CD4-positive, alpha-beta memory T cell (primary cell): ENCODE results near the gene NR3C2. TPM values are rescaled to one million over a fixed set of nuclear protein-coding genes. Genes with fewer than 3 reads are reported as not detected.
"Not testable (repeated sequence)": the region's sequence is repeated elsewhere in the genome, so short reads cannot be mapped to it uniquely, and the experiment has no call there.

Experiments used
- CTCF ChIA-PET: fragments of 350-600 bp; sonication (Branson Sonifier 250); formaldehyde crosslinking; loops from one replicate; lab custom pipeline; 2021; ENCODE audit warnings: inconsistent platforms; ENCODE audit not compliant: partially characterized antibody; lab: Charles Lee
- POLR2A ChIA-PET: fragments of 350-600 bp; sonication (Branson Sonifier 250); formaldehyde crosslinking; loops from one replicate; lab custom pipeline; 2021; ENCODE audit not compliant: partially characterized antibody; lab: Charles Lee
- DNase-seq, 5 donors: peaks; one replicate each; pipeline versions ENCODE4 v3.0.0 to v3.0.0-alpha.2; 2020 to 2022; ENCODE audit warnings: mixed read lengths in 1 of 5
- H3K27ac ChIP-seq: one replicate; pipeline ENCODE4 v1.7.0; 2013; ENCODE audit warnings: low read depth, low read length
- H3K27me3 ChIP-seq: 2 replicates; pipeline ENCODE4 v1.7.0; 2013; ENCODE audit warnings: mild to moderate bottlenecking, low read length, moderate library complexity; ENCODE audit not compliant: insufficient read depth
- H3K36me3 ChIP-seq: 2 replicates; pipeline ENCODE4 v1.7.0; 2013; ENCODE audit warnings: mild to moderate bottlenecking, low read length, moderate library complexity; ENCODE audit not compliant: insufficient read depth
- H3K4me1 ChIP-seq: 2 replicates; pipeline ENCODE4 v1.7.0; 2013; ENCODE audit warnings: mild to moderate bottlenecking, low read length, moderate library complexity; ENCODE audit not compliant: insufficient read depth
- H3K4me3 ChIP-seq, 2 donors: one replicate each; pipeline ENCODE4 v1.7.0; 2013; ENCODE audit warnings: low read length in 2 of 2, mild to moderate bottlenecking in 1 of 2
- H3K9me3 ChIP-seq, 2 donors: one replicate each; pipeline ENCODE4 v1.7.0; 2013; ENCODE audit warnings: low read length in 2 of 2, control low read depth in 1 of 2; ENCODE audit not compliant: control insufficient read depth in 1 of 2
- H3K27ac Mint-ChIP-seq, 7 donors: one replicate each; pipeline ENCODE4 v1.8.0; 2020 to 2021; ENCODE audit warnings: mixed read lengths in 7 of 7, mild to moderate bottlenecking in 6 of 7, inconsistent platforms in 3 of 7, moderate library complexity in 3 of 7
- H3K27me3 Mint-ChIP-seq, 2 donors: one replicate each; pipeline ENCODE4 v1.8.0; 2020 to 2021; ENCODE audit warnings: mixed read lengths in 2 of 2
- H3K36me3 Mint-ChIP-seq, 2 donors: one replicate each; pipeline ENCODE4 v1.8.0; 2020 to 2021; ENCODE audit warnings: mixed read lengths in 2 of 2, inconsistent platforms in 1 of 2, mild to moderate bottlenecking in 1 of 2
- H3K4me1 Mint-ChIP-seq, 4 donors: one replicate each; pipeline ENCODE4 v1.8.0; 2020 to 2021; ENCODE audit warnings: mixed read lengths in 4 of 4, mild to moderate bottlenecking in 1 of 4
- H3K4me3 Mint-ChIP-seq, 8 donors: one replicate each; pipeline ENCODE4 v1.8.0; 2020 to 2021; ENCODE audit warnings: mixed read lengths in 8 of 8, mild to moderate bottlenecking in 7 of 8, moderate library complexity in 6 of 8, inconsistent platforms in 3 of 8
- H3K9me3 Mint-ChIP-seq, 8 donors: one replicate each; pipeline ENCODE4 v1.8.0; 2020 to 2021; ENCODE audit warnings: mixed read lengths in 8 of 8, mild to moderate bottlenecking in 5 of 8, inconsistent platforms in 3 of 8, moderate library complexity in 1 of 8
- intact Hi-C: fragments of 100-400 bp; cut with micrococcal nuclease; formaldehyde crosslinking; loops from one replicate; pipeline ENCODE4 v1.15.1; 2023
- polyA plus RNA-seq, 2 donors: library from polyadenylated mRNA; unstranded; fragments of 300-500 nt; fragmentation: Illumina TruSeq; gene quantifications; one replicate each; pipeline ENCODE4 v1.2.3, GENCODE V29; 2021
- total RNA-seq, 2 experiments: library from RNA; stranded (reverse); gene quantifications; one replicate each; pipeline ENCODE4 v1.2.3, GENCODE V29; 2021

The NR3C2 gene
- total and polyA plus RNA-seq, 4 experiments from 2014 or later: 4.9 to 50.9 (median 26.8) TPM

- ChIA-PET POLR2A (no interaction called here), CTCF (no interaction called here)
- no peaks in the 10 kb centered on the region for H3K27me3 ChIP-seq
- Mint-ChIP-seq H3K27ac (no peak overlapping the region), H3K36me3 (peaks cover 2 to 10% of the 10 kb centered on the region in 2 donors), H3K4me3 (no peak overlapping the region), H3K4me1 (peaks cover 28 to 48% (median 32%) of the 10 kb centered on the region in 4 donors), H3K9me3 (peaks cover 0 to under 1% (median 0%) of the 10 kb centered on the region in 8 donors), H3K27me3 (no peaks in the 10 kb centered on the region)
- H3K4me1 ChIP-seq: no peaks in the 10 kb centered on the region
- H3K36me3 ChIP-seq: no peaks in the 10 kb centered on the region
- intact Hi-C loops: loop anchor here (10.0 kb wide), 1 partner anchor 45 kb away; no protein-coding TSS in a partner anchor
- no peak for DNase-seq
- no peaks in the 10 kb centered on the region for H3K9me3 ChIP-seq
- no peak overlapping the region for H3K4me3 ChIP-seq
- no peak overlapping the region for H3K27ac ChIP-seq
These were observed 112.5 kb downstream of the NR3C2 start for GRCh38 chr4:148329751-148330150.

GRCh38 chr4:148327683-148328082 is 114.5 kb downstream of the NR3C2 start:
- H3K36me3 ChIP-seq: no peaks in the 10 kb centered on the region
- Mint-ChIP-seq H3K36me3 (peaks cover 4 to 17% of the 10 kb centered on the region in 2 donors), H3K4me3 (no peak overlapping the region), H3K9me3 (peaks cover 0 to 5% (median 3%) of the 10 kb centered on the region in 8 donors), H3K27me3 (no peaks in the 10 kb centered on the region), H3K4me1 (peaks cover 31 to 51% (median 39%) of the 10 kb centered on the region in 4 donors), H3K27ac (peak overlapping the region in 1 of 7 donors; percentile 45)
- no peaks in the 10 kb centered on the region for H3K4me1 ChIP-seq
- ChIA-PET CTCF (no interaction called here), POLR2A (no interaction called here)
- no peaks in the 10 kb centered on the region for H3K9me3 ChIP-seq
- no peak overlapping the region for H3K4me3 ChIP-seq
- DNase-seq: no peak
- H3K27me3 ChIP-seq: no peaks in the 10 kb centered on the region
- intact Hi-C loops: no loop called here
- no peak overlapping the region for H3K27ac ChIP-seq

GRCh38 chr4:148323316-148323715 is 118.9 kb downstream of the NR3C2 start:
- CTCF ChIA-PET: not testable (repeated sequence)
- H3K4me1 Mint-ChIP-seq: peaks cover 25 to 36% (median 29%) of the 10 kb centered on the region in 4 donors

GRCh38 chr4:148315049-148315448 is 127.2 kb downstream of the NR3C2 start:
- H3K36me3 ChIP-seq: no peaks in the 10 kb centered on the region
- DNase-seq: no peak
- peak overlapping the region in 1 of 7 donors; percentile 14 for H3K27ac Mint-ChIP-seq
- no peaks in the 10 kb centered on the region for H3K27me3 ChIP-seq
- H3K4me1 Mint-ChIP-seq: peaks cover 9 to 22% (median 15%) of the 10 kb centered on the region in 4 donors
- no peak overlapping the region for H3K27ac ChIP-seq
- H3K9me3 ChIP-seq: no peaks in the 10 kb centered on the region
- POLR2A ChIA-PET: no interaction called here
- CTCF ChIA-PET: interaction anchor here (2.0 kb wide), 1 partner anchor 12 kb away, joined by 5 read pairs; no protein-coding TSS in a partner anchor
- intact Hi-C loops: no loop called here
- no peaks in the 10 kb centered on the region for H3K4me1 ChIP-seq
- no peak overlapping the region for H3K4me3 ChIP-seq
- no peak overlapping the region for H3K4me3 Mint-ChIP-seq
- H3K36me3 Mint-ChIP-seq: no peaks in the 10 kb centered on the region
- H3K9me3 Mint-ChIP-seq: peaks cover 0 to 4% (median 0%) of the 10 kb centered on the region in 8 donors
- H3K27me3 Mint-ChIP-seq: no peaks in the 10 kb centered on the region

More at GRCh38 chr4:148323316-148323715, 118.9 kb downstream of the NR3C2 start:
- DNase-seq: peak in 3 of 5 donors; percentile 4 to 22 (median 9)
- Mint-ChIP-seq H3K36me3 (peaks cover 4 to 12% of the 10 kb centered on the region in 2 donors), H3K4me3 (peak overlapping the region in 3 of 8 donors; percentile 3 to 41 (median 13))
- H3K9me3 ChIP-seq, H3K4me1 ChIP-seq, H3K4me3 ChIP-seq, POLR2A ChIA-PET, H3K9me3 Mint-ChIP-seq, H3K36me3 ChIP-seq, intact Hi-C loops, H3K27ac ChIP-seq, H3K27me3 Mint-ChIP-seq, H3K27me3 ChIP-seq, H3K27ac Mint-ChIP-seq: not testable (repeated sequence)

GRCh38 chr4:148312956-148313490 is 129.2 kb downstream of the NR3C2 start:
- H3K27ac Mint-ChIP-seq: no peak overlapping the region
- H3K27me3 ChIP-seq: no peaks in the 10 kb centered on the region
- peaks cover 14 to 26% (median 21%) of the 10 kb centered on the region in 4 donors for H3K4me1 Mint-ChIP-seq
- ChIA-PET CTCF (interaction anchor here (2.0 kb wide), 1 partner anchor 10 kb away, joined by 5 read pairs; no protein-coding TSS in a partner anchor), POLR2A (interaction anchor here (2.5 kb wide), 1 partner anchor 129 kb away, joined by 7 read pairs; the partner anchor contains the start of gene NR3C2)
- no peaks in the 10 kb centered on the region for H3K36me3 ChIP-seq
- no peak overlapping the region for H3K4me3 ChIP-seq
- H3K9me3 ChIP-seq: no peaks in the 10 kb centered on the region
- no peaks in the 10 kb centered on the region for H3K27me3 Mint-ChIP-seq
- intact Hi-C loops: no loop called here
- no peak overlapping the region for H3K27ac ChIP-seq
- no peak overlapping the region for H3K4me3 Mint-ChIP-seq
- no peaks in the 10 kb centered on the region for H3K4me1 ChIP-seq
- no peak for DNase-seq
- H3K9me3 Mint-ChIP-seq: no peaks in the 10 kb centered on the region
- no peaks in the 10 kb centered on the region for H3K36me3 Mint-ChIP-seq

- H3K27ac Mint-ChIP-seq: no peak overlapping the region
- H3K9me3 Mint-ChIP-seq: no peaks in the 10 kb centered on the region
- DNase-seq: no peak
- no peak overlapping the region for H3K27ac ChIP-seq
- H3K9me3 ChIP-seq: no peaks in the 10 kb centered on the region
- intact Hi-C loops: no loop called here
- ChIA-PET POLR2A (interaction anchor here (2.5 kb wide), 1 partner anchor 131 kb away, joined by 7 read pairs; the partner anchor contains the start of gene NR3C2), CTCF (no interaction called here)
- H3K4me3 Mint-ChIP-seq: no peak overlapping the region
- peaks cover 14 to 26% (median 22%) of the 10 kb centered on the region in 4 donors for H3K4me1 Mint-ChIP-seq
- no peak overlapping the region for H3K4me3 ChIP-seq
- no peaks in the 10 kb centered on the region for H3K27me3 ChIP-seq
- no peaks in the 10 kb centered on the region for H3K27me3 Mint-ChIP-seq
- no peaks in the 10 kb centered on the region for H3K36me3 ChIP-seq
- no peaks in the 10 kb centered on the region for H3K4me1 ChIP-seq
- no peaks in the 10 kb centered on the region for H3K36me3 Mint-ChIP-seq
These were observed 130.7 kb downstream of the NR3C2 start for GRCh38 chr4:148311526-148311925.

GRCh38 chr4:148310756-148311155 is 131.5 kb downstream of the NR3C2 start:
- CTCF ChIA-PET: no interaction called here

More at GRCh38 chr4:148310756-148311155, 131.5 kb downstream of the NR3C2 start:
- H3K4me3 ChIP-seq: no peak overlapping the region
- intact Hi-C loops: no loop called here
- H3K36me3 Mint-ChIP-seq: peaks cover 0 to 2% of the 10 kb centered on the region in 2 donors
- H3K27me3 ChIP-seq: no peaks in the 10 kb centered on the region
- no peak for DNase-seq
- no peaks in the 10 kb centered on the region for H3K36me3 ChIP-seq
- H3K9me3 ChIP-seq: no peaks in the 10 kb centered on the region
- no peaks in the 10 kb centered on the region for H3K4me1 ChIP-seq
- H3K4me3 Mint-ChIP-seq: no peak overlapping the region
- H3K27ac ChIP-seq: no peak overlapping the region
- H3K27ac Mint-ChIP-seq: no peak overlapping the region
- H3K4me1 Mint-ChIP-seq: peaks cover 14 to 30% (median 22%) of the 10 kb centered on the region in 4 donors
- no peaks in the 10 kb centered on the region for H3K27me3 Mint-ChIP-seq
- no peaks in the 10 kb centered on the region for H3K9me3 Mint-ChIP-seq
- POLR2A ChIA-PET: interaction anchor here (2.5 kb wide), 1 partner anchor 132 kb away, joined by 7 read pairs; the partner anchor contains the start of gene NR3C2
